Limb (tissue), 2 donors: ENCODE measurements around the gene TRIM16.
"Not testable (repeated sequence)": the region's sequence is repeated elsewhere in the genome, so short reads cannot be mapped to it uniquely, and the experiment has no call there.

Experiments
- DNase-seq, 2 donors: peaks; one replicate each; pipeline ENCODE4 v3.0.0-alpha.2; 2016; ENCODE audit errors: extremely low spot score in 2 of 2

TRIM16 gene

GRCh38 chr17:15659236-15659635, 24.9 kb downstream of the TRIM16 start:
- DNase-seq: no peak

- no peak for DNase-seq
These were observed 25.8 kb downstream of the TRIM16 start for GRCh38 chr17:15658296-15658695.

- no peak for DNase-seq
These were observed 26.2 kb downstream of the TRIM16 start for GRCh38 chr17:15657868-15658267.

- DNase-seq: no peak
These were observed 29.1 kb downstream of the TRIM16 start for GRCh38 chr17:15654886-15655561.

DNA sequence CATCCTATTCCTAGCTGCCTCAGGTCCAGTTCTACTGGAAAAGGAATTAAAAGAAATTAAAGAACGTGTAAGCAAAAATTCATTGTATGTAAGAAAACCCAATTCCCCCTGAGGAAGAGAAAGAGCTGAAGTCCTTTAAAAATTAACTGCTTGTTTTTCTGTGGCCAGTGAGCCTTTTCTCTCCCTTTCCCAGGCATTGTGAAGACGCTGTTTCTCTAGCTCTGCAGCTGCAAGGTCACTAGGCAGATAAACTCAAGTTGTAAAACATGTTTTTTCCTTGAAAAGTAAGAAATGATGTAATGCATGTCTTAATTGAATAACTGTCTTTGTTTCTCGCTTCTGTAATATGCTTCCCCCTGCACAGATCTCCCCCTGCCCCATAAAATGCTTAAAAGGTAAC, 29.7 kb downstream of the TRIM16 start:
- DNase-seq: not testable (repeated sequence)

DNA sequence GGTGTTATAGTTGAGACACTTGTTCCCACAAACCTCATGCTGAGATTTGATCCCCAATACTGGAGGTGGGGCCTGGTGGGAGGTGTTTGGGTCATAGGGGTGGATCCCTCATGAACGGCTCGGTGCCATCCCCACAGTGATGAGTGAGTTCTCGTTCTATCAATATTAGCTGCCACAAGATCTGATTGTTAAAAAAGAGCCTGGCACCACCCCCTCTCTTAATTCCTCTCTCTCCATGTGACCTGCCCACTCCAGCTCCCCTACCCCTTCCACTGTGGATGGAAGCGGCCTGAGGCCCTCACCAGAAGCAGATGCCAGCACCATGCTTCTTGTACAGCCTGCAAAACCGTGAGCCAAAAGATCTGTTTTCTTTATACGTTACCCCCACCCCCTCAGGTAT, 31.2 kb downstream of the TRIM16 start:
- no peak for DNase-seq

DNA sequence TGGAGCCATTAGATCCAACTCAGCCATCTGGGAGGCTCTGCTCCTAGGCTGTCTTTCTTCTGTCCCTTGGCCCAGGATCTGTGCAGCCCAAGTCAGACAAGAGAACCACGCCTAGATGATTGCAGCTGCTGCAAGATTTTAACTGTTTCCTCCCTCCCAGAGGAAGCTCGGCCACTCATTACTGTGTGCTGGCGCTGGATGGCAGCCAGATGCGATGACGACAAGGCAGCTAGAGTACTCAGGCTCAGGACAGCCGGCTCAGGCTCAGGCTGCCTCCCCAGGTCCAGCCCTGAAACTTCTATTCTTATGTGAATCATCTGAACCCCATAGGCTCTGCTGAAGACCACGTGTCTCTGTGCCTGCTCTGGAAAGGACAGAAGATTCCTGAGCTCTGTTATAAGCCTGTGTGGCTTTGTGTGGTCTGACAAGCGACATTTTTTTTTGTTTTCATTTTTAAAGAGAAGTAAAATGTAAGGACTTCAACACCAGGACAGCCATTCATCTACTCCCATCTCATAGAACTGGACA, 32.5 kb downstream of the TRIM16 start:
- peak; percentile 87 to 95 for DNase-seq

GRCh38 chr17:15650741-15651582, 33.1 kb downstream of the TRIM16 start:
- DNase-seq: peak in 1 of 2 donors; percentile 43

GRCh38 chr17:15649861-15650421, 34.2 kb downstream of the TRIM16 start:
- no peak for DNase-seq

DNA sequence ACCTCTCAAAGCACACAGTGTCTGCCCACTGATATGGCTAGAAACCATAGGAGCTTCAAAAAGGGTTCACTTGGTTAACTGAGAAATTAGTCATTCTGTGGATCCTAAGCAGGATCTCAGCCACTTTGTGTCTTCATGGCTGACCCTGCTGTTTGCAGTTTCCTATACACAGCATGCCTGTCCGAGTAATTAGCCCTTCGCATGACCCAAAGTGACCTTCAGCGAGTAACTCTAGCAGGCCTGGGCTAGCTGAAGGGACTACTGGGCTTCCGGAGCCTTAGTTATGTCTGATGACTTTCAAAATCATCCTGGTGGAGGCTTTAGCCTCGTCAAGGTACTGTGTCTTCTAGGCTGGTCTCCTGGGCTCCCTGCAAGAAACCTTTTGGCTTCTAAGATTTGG, 35.7 kb downstream of the TRIM16 start:
- no peak for DNase-seq

- DNase-seq: peak in 1 of 2 donors; percentile 49
These were observed 38.2 kb downstream of the TRIM16 start for GRCh38 chr17:15645942-15646312.

- DNase-seq: peak in 1 of 2 donors; percentile 66
These were observed 38.8 kb downstream of the TRIM16 start for GRCh38 chr17:15645099-15645941.

- not testable (repeated sequence) for DNase-seq
These were observed 41.4 kb downstream of the TRIM16 start for GRCh38 chr17:15642505-15643251.

DNA sequence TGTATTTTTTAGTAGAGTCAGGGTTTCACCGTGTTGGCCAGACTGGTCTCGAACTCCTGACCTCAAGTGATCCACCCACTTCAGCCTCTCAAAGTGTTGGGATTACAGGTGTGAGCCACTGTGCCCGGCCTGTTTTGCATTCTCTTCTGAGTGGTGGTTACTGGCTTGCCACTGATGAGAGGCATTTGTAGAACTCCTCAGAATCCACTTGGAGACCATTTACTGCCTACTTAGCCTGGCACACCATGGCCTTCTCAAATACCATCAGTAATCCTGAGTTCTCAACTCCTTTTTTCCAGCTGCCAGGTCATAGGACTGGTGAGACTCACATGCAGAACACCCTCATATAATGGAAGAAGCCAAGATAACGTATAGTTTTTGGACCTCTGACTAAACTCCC, 42.1 kb downstream of the TRIM16 start:
- not testable (repeated sequence) for DNase-seq

DNA sequence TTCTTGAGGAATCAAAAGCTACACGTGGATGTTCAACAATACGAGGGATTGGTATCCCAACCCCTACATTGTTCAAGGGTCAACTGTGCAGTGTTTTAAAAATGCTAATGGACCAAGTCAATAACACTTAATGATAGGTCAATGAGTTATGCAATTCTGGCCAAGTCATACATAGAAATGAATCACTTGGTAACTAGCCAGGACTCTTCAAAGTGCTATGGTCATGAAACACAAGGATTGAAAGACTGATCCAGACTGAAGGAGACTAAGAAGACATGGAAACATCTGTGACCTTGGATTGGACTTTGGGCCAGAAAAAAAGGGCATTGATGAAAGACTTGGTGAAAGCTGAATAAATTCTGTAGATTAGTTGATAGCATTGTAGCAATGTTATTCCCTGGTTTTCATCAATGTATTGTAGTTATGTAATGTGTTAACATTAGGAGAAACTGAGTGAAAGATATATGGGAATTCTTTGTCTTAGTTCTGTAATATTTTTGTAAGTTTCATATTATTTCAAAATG, 53.1 kb downstream of the TRIM16 start:
- DNase-seq: not testable (repeated sequence)

- not testable (repeated sequence) for DNase-seq
These were observed 54.1 kb downstream of the TRIM16 start for GRCh38 chr17:15629991-15630390.

DNA sequence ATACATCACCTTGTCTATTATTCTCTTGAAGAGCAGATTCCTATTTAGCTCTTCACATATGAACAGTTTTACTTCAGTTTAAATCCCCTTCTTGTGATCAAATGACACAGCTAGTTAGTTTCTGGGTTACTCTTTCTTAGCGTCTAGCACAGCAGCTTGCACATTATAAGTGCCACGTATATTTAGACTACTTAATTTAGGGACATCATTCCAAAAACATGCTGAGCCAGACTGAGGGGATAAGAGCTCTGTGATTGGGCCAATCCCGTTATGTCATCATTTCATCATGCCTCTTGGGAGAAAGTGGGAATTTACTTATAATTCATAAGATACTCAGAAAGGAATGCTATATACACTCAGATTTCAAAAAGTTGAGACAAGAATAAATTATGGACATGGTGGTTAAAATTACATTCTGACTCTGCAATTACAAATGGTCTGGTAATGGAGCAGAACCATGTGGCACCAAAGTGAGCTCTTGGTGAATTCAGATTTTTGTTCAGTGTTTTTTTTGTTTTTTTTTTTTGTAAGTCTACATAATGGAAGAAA, 60.4 kb downstream of the TRIM16 start:
- DNase-seq: not testable (repeated sequence)

DNA sequence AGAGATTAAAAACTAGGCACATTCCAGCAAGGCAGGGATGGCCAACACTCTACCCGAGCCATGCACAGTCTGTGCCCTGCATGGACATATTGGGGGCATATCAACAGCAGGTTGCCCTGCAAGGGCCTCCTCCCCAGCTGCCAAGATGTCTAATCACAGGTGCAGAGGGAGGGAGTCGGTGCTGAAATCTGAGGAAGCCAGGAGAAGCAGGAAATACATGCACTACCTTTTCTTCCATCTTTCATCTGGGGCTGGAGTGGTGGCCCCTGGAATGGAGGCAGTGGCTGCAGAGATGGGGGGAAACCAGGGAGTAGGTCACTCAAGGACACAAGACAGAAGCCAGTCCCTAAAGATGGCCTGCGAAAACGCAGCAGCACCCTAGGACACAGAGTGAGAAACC, 60.9 kb downstream of the TRIM16 start:
- not testable (repeated sequence) for DNase-seq

DNA sequence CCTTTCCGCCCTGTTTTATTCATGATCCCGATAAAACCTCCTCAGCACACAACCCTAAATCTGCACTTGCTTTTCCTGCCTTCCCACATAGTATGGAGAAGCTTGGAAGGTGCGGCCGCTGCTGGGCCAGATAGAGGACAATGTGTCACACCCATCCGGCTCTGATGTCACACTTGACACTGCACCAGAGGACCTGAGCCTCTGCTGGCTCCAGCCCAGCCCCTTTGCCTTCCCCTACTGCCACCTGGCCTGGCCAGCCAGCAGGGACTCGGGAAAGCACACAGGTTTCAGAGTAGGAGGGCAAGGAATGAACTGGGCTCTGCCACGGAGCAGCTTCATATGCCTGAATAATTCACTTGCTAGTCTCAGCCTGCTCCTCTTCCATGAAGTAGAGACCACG, 62.0 kb downstream of the TRIM16 start:
- DNase-seq: not testable (repeated sequence)
